Measurements from ENCODE around the gene BTN2A1.

Gene BTN2A1

GRCh38 chr6:26441977-26442376, 15.8 kb upstream of the BTN2A1 start:
- no peak for DNase-seq (ENCODE audit: low read depth, low spot score)
- in situ Hi-C loops (cut with HindIII; ENCODE audit: low sequenced_read_pairs): no loop called here
- H3K4me3 ChIP-seq (ENCODE audit: low read depth, low read length): no peak overlapping the region
- TF ChIP-seq CTCF (IDR thresholded peaks at IDR 0.05; ENCODE audit: low read depth, low read length): no peak

- in situ Hi-C loops (cut with HindIII; ENCODE audit: low sequenced_read_pairs): no loop called here
- DNase-seq (ENCODE audit: low read depth, low spot score): no peak
- no peak for TF ChIP-seq CTCF (IDR thresholded peaks at IDR 0.05; ENCODE audit: low read depth, low read length)
- H3K4me3 ChIP-seq (ENCODE audit: low read depth, low read length): no peak overlapping the region
Observed at GRCh38 chr6:26445934-26446667, 11.7 kb upstream of the BTN2A1 start.

GRCh38 chr6:26447257-26447656, 10.5 kb upstream of the BTN2A1 start:
- no peak for TF ChIP-seq CTCF (IDR thresholded peaks at IDR 0.05; ENCODE audit: low read depth, low read length)
- DNase-seq (ENCODE audit: low read depth, low spot score): no peak
- in situ Hi-C loops (cut with HindIII; ENCODE audit: low sequenced_read_pairs): no loop called here
- H3K4me3 ChIP-seq (ENCODE audit: low read depth, low read length): no peak overlapping the region

GRCh38 chr6:26450240-26450639, 7.5 kb upstream of the BTN2A1 start:
- no peak overlapping the region for H3K4me3 ChIP-seq (ENCODE audit: low read depth, low read length)
- in situ Hi-C loops (cut with HindIII; ENCODE audit: low sequenced_read_pairs): no loop called here
- TF ChIP-seq CTCF (IDR thresholded peaks at IDR 0.05; ENCODE audit: low read depth, low read length): no peak
- no peak for DNase-seq (ENCODE audit: low read depth, low spot score)

- no peak for TF ChIP-seq CTCF (IDR thresholded peaks at IDR 0.05; ENCODE audit: low read depth, low read length)
- no peak for DNase-seq (ENCODE audit: low read depth, low spot score)
- in situ Hi-C loops (cut with HindIII; ENCODE audit: low sequenced_read_pairs): no loop called here
Observed at GRCh38 chr6:26452631-26453235, 5.0 kb upstream of the BTN2A1 start.

GRCh38 chr6:26454631-26455030, 3.1 kb upstream of the BTN2A1 start:
- DNase-seq (ENCODE audit: low read depth, low spot score): no peak
- in situ Hi-C loops (cut with HindIII; ENCODE audit: low sequenced_read_pairs): no loop called here
- H3K4me3 ChIP-seq (ENCODE audit: low read depth, low read length): no peak overlapping the region
- TF ChIP-seq CTCF (IDR thresholded peaks at IDR 0.05; ENCODE audit: low read depth, low read length): no peak

More at GRCh38 chr6:26452631-26453235, 5.0 kb upstream of the BTN2A1 start:
- H3K4me3 ChIP-seq (ENCODE audit: low read depth, low read length): no peak overlapping the region
